MG63 (cell line): ENCODE measurements around the gene POLR2I. TPM values are rescaled to one million over a fixed set of nuclear protein-coding genes. Genes with fewer than 3 reads are reported as not detected.
"Not testable (repeated sequence)": the region's sequence is repeated elsewhere in the genome, so short reads cannot be mapped to it uniquely, and the experiment has no call there.

Experiments
- DNase-seq: peaks from one replicate; pipeline ENCODE4 v3.0.0-alpha.2; 2020
- H3K27me3 ChIP-seq: fragments of 250-450 bp; sonication (Bioruptor Pico); 2 replicates; pipeline ENCODE4 v1.5.1; 2020; ENCODE audit warnings: mild to moderate bottlenecking, moderate library complexity
- H3K36me3 ChIP-seq: fragments of 250-450 bp; sonication (Bioruptor Pico); 2 replicates; pipeline ENCODE4 v1.5.1; 2020; ENCODE audit warnings: mild to moderate bottlenecking, moderate library complexity
- H3K4me3 ChIP-seq: fragments of 250-450 bp; sonication (Bioruptor Pico); 2 replicates; pipeline ENCODE4 v1.5.1; 2020; ENCODE audit warnings: mild to moderate bottlenecking, moderate library complexity
- H3K9me3 ChIP-seq: fragments of 250-450 bp; sonication (Bioruptor Pico); 2 replicates; pipeline ENCODE4 v1.5.1; 2020; ENCODE audit warnings: mild to moderate bottlenecking, moderate library complexity
- total RNA-seq: library from RNA; depleted of rRNA; stranded (reverse); fragments of >200 nt; shearing (Covaris generic); gene quantifications from 2 replicates; pipeline ENCODE4 v1.2.3, GENCODE V29; 2014; ENCODE audit warnings: low replicate concordance; rRNA removed

POLR2I gene
- total RNA-seq, 1 experiment from 2014 or later, result 94.2 TPM

GRCh38 chr19:36086326-36086725, 28.3 kb downstream of the POLR2I start:
- DNase-seq, result no peak
- peaks cover 67% of the 10 kb centered on the region for H3K36me3 ChIP-seq
- no peak overlapping the region for H3K4me3 ChIP-seq
- no peaks in the 10 kb centered on the region for H3K9me3 ChIP-seq
- no peaks in the 10 kb centered on the region for H3K27me3 ChIP-seq

- peaks cover 66% of the 10 kb centered on the region for H3K36me3 ChIP-seq
Observed at GRCh38 chr19:36084231-36085009, 30.3 kb downstream of the POLR2I start.

GRCh38 chr19:36082916-36083315, 31.8 kb downstream of the POLR2I start:
- Histone ChIP-seq H3K9me3 (no peaks in the 10 kb centered on the region), H3K4me3 (no peak overlapping the region), H3K27me3 (no peaks in the 10 kb centered on the region), H3K36me3 (peaks cover 64% of the 10 kb centered on the region)
- DNase-seq, result no peak

More at GRCh38 chr19:36084231-36085009, 30.3 kb downstream of the POLR2I start:
- Histone ChIP-seq H3K4me3 (no peak overlapping the region), H3K9me3 (no peaks in the 10 kb centered on the region), H3K27me3 (no peaks in the 10 kb centered on the region)
- DNase-seq, result no peak

DNA sequence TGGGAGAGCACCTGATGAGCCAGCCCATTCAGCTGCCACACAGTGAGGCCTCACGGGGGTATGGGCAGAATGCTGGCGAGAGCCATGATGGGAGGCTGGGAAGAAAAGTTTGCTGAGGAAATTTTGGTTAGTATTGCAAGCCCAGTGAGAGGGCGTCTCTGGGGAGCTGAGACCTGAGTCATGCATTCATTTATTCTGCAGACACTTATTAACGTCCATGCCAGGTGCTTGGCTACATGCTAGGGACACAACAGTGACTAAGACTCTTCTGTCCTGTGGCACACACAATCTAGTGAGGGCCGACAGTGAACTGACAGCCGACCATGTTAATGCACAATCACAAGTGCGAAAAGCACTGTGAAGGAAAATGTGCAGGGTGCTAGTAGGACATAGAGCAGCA, 32.8 kb downstream of the POLR2I start:
- DNase-seq, result no peak
- H3K36me3 ChIP-seq, result peaks cover 59% of the 10 kb centered on the region
- no peak overlapping the region for H3K4me3 ChIP-seq
- no peaks in the 10 kb centered on the region for H3K9me3 ChIP-seq
- H3K27me3 ChIP-seq, result no peaks in the 10 kb centered on the region

- Histone ChIP-seq H3K9me3 (no peaks in the 10 kb centered on the region), H3K4me3 (no peak overlapping the region), H3K27me3 (no peaks in the 10 kb centered on the region), H3K36me3 (peaks cover 54% of the 10 kb centered on the region)
- no peak for DNase-seq
Observed at GRCh38 chr19:36081385-36081784, 33.3 kb downstream of the POLR2I start.

- H3K4me3 ChIP-seq, result no peak overlapping the region
- no peak for DNase-seq
- H3K36me3 ChIP-seq, result peaks cover 49% of the 10 kb centered on the region
- H3K9me3 ChIP-seq, result no peaks in the 10 kb centered on the region
- no peaks in the 10 kb centered on the region for H3K27me3 ChIP-seq
Observed at GRCh38 chr19:36079389-36079945, 35.2 kb downstream of the POLR2I start.

GRCh38 chr19:36073121-36073876, 41.4 kb downstream of the POLR2I start:
- peaks cover 35% of the 10 kb centered on the region for H3K36me3 ChIP-seq
- no peak overlapping the region for H3K4me3 ChIP-seq
- no peak for DNase-seq
- H3K9me3 ChIP-seq, result no peaks in the 10 kb centered on the region
- H3K27me3 ChIP-seq, result no peaks in the 10 kb centered on the region

DNA sequence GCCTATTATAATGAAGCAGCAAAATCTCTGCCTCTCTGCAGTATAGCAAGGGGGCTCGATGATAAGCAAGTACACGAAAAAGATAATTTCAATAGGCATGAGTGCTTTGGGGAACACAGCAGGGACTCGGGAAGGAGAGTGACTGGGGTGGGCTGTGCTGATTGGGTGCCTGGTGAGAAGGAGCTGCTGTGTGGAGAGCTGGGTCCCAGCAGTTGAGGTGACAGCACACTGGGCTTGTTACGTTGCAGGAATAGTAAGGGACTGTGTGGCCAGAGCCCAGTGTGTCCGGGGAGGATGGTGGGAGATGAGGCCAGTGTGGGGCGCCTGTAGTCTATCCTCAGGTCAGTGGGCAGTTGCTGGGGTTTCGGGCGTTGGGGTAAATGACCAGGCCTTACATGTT, 42.6 kb downstream of the POLR2I start:
- H3K4me3 ChIP-seq, result no peak overlapping the region
- peaks cover 43% of the 10 kb centered on the region for H3K36me3 ChIP-seq
- H3K27me3 ChIP-seq, result no peaks in the 10 kb centered on the region
- DNase-seq, result no peak
- no peaks in the 10 kb centered on the region for H3K9me3 ChIP-seq

- peaks cover 53% of the 10 kb centered on the region for H3K36me3 ChIP-seq
- not testable (repeated sequence) for H3K27me3 ChIP-seq, H3K9me3 ChIP-seq, DNase-seq, H3K4me3 ChIP-seq
Observed at GRCh38 chr19:36068810-36069499, 45.7 kb downstream of the POLR2I start.

DNA sequence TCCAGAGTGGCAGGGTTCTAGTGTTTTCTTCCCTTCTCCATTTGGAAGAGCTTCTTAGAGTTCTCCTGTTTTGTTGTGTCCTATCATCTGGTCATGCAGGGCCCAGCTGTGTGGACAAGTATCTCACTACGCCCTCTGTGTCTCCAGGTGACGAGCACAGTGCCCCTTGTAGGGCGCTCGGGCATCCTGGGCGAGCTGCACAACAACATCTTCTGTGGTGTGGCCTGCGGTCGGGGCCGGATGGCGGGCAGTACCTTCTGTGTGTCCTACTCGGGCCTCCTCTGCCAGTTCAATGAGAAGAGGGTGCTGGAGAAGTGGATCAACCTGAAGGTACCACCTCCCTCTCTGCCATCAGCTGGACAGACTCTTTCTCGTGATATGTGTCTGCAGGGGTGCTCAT, 47.0 kb downstream of the POLR2I start:
- Histone ChIP-seq H3K36me3 (peaks cover 49% of the 10 kb centered on the region), H3K9me3 (no peaks in the 10 kb centered on the region)

DNA sequence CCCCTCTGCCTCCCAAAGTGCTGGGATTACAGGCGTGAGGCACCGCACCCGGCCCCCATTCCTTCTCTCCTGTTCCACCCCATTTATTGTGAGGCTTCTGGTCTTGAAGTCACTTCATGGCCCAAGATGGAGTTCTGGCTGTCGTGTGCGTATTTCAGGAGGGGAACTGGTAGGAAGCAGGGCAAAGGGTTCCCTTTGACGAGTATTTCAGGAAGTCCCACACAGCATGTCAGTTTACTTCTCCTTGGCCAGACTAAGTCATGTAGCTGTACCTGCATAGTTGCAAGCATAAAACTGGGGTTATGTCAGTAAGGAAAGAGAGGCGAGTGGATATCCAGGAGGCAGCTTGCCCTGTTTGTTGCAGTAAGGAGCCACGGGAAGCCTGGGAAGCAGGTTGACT, 49.8 kb downstream of the POLR2I start:
- Histone ChIP-seq H3K4me3 (no peak overlapping the region), H3K36me3 (peaks cover 48% of the 10 kb centered on the region), H3K27me3 (no peaks in the 10 kb centered on the region), H3K9me3 (no peaks in the 10 kb centered on the region)
- DNase-seq, result no peak

More for the DNA sequence above, 47.0 kb downstream of the POLR2I start:
- Histone ChIP-seq H3K27me3 (no peaks in the 10 kb centered on the region), H3K4me3 (no peak overlapping the region)
- no peak for DNase-seq

Other genes with a start within 250 kb of the POLR2I start
- gene APLP1, start 246.3 kb downstream of the POLR2I start, total RNA-seq, result 19.1 and 32.5 TPM in 2 replicates
- gene NFKBID, start 214.3 kb downstream of the POLR2I start, total RNA-seq, result 0.81 and 2.1 TPM in 2 replicates
- gene HCST, start 212.3 kb downstream of the POLR2I start, total RNA-seq, result not detected in 2 replicates
- gene TYROBP, start 206.6 kb downstream of the POLR2I start, total RNA-seq, result not detected in 2 replicates
- gene LRFN3, start 178.5 kb downstream of the POLR2I start, total RNA-seq, result 2.3 and 2.9 TPM in 2 replicates
- 46.1 and 77.8 TPM in 2 replicates for gene SDHAF1, start 119.7 kb downstream of the POLR2I start, total RNA-seq
- gene SYNE4, start 106.1 kb downstream of the POLR2I start, total RNA-seq, result 0.22 and 0.23 TPM in 2 replicates
- 25.1 and 26.1 TPM in 2 replicates for gene ALKBH6, start 100.7 kb downstream of the POLR2I start, total RNA-seq
- not detected in 2 replicates for gene CLIP3, start 82.0 kb downstream of the POLR2I start, total RNA-seq
- 0.72 and 2.1 TPM in 2 replicates for gene THAP8, start 60.6 kb downstream of the POLR2I start, total RNA-seq
- gene WDR62, start 60.0 kb downstream of the POLR2I start, total RNA-seq, result 2.5 and 6.1 TPM in 2 replicates
- gene OVOL3, start 3.7 kb downstream of the POLR2I start, total RNA-seq, result not detected in 2 replicates
- gene TBCB, start 593 bp upstream of the POLR2I start, total RNA-seq, result 453 and 520 TPM in 2 replicates
- gene CAPNS1, start 25.2 kb upstream of the POLR2I start, total RNA-seq, result 415 and 505 TPM in 2 replicates
- not detected in 2 replicates for gene COX7A1, start 37.6 kb upstream of the POLR2I start, total RNA-seq
- gene ZNF565, start 99.8 kb upstream of the POLR2I start, total RNA-seq, result 3.0 and 3.9 TPM in 2 replicates
- gene ZNF146, start 100.2 kb upstream of the POLR2I start, total RNA-seq, result 42.5 and 89.2 TPM in 2 replicates